Measurements from ENCODE around the gene BCAS4.
"Not testable (repeated sequence)": the region's sequence is repeated elsewhere in the genome, so short reads cannot be mapped to it uniquely, and the experiment has no call there.

Gene BCAS4

GRCh38 chr20:50879649-50880550, 85.0 kb downstream of the BCAS4 start:
- no peak for DNase-seq

DNA sequence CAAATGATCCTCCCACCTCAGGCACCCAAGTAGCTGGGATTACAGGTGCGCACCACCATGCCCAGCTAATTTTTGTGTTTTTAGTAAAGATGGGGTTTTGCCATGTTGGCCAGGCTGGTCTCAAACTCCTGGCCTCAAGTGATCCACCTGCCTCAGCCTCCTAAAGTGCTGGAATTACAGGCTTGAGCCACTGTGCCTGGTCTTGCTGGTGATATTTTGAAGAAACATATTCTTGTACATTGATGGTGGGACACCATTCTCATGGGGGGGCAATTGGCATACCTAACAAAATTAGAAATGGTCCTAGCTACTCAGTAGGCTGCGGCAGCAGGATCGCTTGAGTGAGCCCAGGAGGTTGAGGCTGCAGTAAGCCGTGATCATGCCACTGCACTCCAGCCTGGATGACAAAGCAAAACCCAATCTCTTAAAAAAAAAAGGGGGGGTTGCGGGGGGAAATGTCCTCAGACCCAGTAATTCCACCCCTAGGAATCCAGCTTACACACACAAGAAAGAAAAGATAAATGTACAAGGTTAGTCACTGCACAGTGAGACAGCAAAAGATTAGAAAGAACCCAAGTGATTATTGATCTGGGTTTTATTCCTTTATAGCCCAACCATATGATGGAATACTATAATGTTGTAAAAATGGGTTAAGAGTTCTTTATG, 87.0 kb downstream of the BCAS4 start:
- DNase-seq, result not testable (repeated sequence)

- DNase-seq, result no peak
Measured at GRCh38 chr20:50883856-50884255, 89.0 kb downstream of the BCAS4 start.

- DNase-seq, result no peak
Measured at GRCh38 chr20:50885068-50885467, 90.2 kb downstream of the BCAS4 start.

- DNase-seq, result no peak
Measured at GRCh38 chr20:50885781-50886180, 90.9 kb downstream of the BCAS4 start.

DNA sequence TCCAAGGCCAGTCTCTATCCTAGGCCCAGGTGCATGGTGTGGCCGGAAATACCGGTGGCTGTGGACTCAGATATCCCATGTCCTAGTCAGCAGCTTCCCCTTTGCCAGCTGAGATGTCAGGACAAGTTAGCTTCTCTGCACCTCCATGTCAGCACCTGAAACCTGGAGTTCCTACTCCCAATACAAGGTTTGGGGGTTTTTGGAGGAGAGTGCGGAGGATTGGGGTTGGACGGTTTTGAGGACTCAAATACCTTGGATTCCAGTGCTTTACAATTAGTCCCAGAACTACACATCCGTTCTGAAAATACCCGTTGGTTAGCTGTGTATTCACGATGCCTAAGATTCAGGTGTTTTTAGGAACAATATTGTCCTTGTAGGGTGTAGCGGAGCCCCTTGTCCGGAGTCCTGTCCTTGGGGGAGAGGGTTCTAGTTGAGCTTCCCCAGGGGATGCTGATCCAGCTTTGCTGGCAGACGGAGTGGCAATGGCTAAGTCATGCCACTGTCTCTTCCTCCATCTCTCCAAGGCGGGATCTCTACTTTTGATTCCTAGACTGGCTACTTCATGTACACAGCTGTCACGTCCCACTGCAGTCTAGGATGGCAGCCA, 91.4 kb downstream of the BCAS4 start:
- no peak for DNase-seq

- no peak for DNase-seq
Measured at GRCh38 chr20:50887576-50887975, 92.7 kb downstream of the BCAS4 start.

DNA sequence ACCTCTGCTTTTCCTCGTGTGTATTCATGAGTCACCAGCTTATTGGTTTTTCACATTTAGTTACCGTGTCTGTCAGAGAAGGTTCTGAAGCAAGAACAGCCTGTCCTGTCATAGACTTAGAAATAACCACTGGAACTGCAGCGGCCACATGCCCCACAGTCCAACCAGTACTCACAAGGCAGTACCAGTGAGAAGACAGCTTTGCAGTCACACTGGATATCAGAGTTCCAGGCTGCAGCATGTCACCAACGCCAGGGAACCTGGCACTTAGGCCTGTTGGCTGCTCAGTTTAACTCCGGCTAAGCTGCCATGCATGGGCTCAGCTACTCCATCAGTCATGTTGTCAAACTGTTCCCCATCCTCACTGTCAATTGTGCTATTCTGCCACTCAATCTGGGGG, 96.3 kb downstream of the BCAS4 start:
- DNase-seq, result no peak

GRCh38 chr20:50892394-50892793, 97.5 kb downstream of the BCAS4 start:
- DNase-seq, result no peak

DNA sequence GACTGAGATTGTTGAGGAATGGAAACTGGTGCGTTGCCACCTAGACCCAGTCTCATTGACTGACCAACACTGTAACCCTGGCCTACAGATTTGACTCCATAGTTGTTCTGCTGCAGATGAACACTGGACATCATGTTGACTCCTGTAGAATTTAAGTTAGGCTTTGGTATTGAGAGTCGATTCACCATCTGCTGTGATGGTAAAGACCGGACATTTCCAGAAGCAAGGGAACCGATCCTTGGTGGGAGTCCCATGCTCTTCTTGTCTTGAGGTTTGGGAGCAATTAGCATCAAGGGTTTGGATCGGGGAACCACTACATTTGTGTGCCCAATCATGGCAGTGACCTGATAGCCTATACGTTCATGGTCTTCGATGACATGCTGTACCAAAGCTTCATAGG, 98.8 kb downstream of the BCAS4 start:
- no peak for DNase-seq

DNA sequence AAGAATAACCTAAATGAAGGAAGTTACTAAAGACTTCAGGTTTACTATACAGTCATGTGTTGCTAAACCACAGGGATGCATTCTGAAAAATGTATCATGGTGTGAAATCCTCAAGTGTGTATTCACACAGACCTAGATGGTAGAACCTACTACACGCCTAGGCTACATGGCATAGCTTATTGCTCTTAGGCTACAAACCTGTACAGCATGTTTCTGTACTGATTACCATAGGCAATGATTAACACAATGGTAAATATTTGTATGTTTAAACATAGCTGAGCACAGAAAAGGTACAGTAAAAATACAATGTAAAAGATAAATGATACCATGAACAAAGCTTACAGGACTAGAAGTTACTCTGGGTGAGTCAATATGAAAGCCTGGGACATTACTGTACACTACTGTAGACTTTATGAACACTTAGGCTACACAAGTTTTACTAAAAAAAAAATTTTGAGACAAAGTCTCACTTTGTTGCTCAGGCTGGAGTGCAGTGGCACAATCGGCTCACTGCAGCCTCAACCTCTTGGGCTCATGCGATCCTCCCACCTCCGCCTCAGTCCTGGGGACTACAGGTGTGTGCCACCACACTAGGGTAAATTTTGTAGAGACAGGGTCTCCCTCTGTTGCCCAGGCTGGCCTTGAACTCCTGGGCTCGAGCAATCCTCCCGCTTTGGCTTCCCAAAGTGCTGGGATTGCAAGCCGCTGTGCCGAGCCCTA, 100.4 kb downstream of the BCAS4 start:
- no peak for DNase-seq

GRCh38 chr20:50898475-50898874, 103.6 kb downstream of the BCAS4 start:
- no peak for DNase-seq

DNA sequence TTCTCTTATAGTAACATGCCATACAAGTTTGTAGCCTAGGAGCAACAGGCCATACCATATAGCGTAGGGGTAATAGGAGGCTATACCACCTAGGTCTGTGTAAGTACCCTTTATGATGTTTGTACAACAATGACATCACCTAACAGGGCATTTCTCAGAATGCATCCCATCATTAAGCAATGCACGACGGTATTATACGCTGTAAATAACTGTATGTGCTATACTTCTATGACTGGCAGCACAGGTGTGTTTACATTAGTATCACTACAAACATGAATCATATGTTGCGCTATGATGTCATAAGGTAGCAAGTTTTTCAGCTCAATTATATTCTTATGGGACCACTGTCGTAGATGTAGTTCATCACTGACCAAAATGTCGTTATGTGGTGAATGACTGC, 105.4 kb downstream of the BCAS4 start:
- no peak for DNase-seq

- no peak for DNase-seq
Measured at GRCh38 chr20:50901301-50901700, 106.4 kb downstream of the BCAS4 start.

- DNase-seq, result no peak
Measured at GRCh38 chr20:50903353-50904051, 108.6 kb downstream of the BCAS4 start.

- DNase-seq, result no peak
Measured at GRCh38 chr20:50904067-50904570, 109.3 kb downstream of the BCAS4 start.

- DNase-seq, result no peak
Measured at GRCh38 chr20:50909413-50909812, 114.6 kb downstream of the BCAS4 start.

- DNase-seq, result no peak
Measured at GRCh38 chr20:50911030-50911429, 116.2 kb downstream of the BCAS4 start.

- no peak for DNase-seq
Measured at GRCh38 chr20:50911716-50912115, 116.9 kb downstream of the BCAS4 start.

GRCh38 chr20:50913690-50914375, 119.0 kb downstream of the BCAS4 start:
- no peak for DNase-seq

DNA sequence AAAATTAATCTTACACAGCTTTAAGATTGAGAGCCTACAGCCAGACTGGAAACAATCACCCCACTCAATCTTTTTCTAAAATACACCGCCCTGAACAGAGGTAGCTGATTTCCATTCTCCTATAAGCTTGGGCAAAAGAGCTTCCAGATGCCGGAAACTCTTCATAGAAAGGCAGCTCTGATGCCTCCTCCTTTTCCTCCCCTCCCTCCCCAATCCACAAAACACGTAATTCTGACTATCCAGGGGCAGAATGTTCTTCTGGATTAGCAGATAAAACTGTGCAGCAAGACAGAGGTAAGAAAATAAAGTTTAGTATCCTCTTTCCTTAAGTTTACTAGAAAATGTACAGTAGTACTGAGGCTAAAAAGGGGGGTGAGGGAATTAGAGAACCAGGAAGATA, 120.6 kb downstream of the BCAS4 start:
- no peak for DNase-seq

GRCh38 chr20:50916257-50916656, 121.4 kb downstream of the BCAS4 start:
- DNase-seq, result peak; percentile 7
